A673 (cell line): ENCODE results near the gene XYLT2. TPM values are rescaled to one million over a fixed set of nuclear protein-coding genes. Genes with fewer than 3 reads are reported as not detected.

Experiments
- BruUV-seq: library from RNA; stranded (reverse); fragments of 400-500 nt; replicated peaks from 2 replicates; lab custom pipeline; 2021; lab: Mats Ljungman, UMichigan
- CTCF ChIA-PET: fragments of 300-600 bp; sonication (Branson Sonifier 250); formaldehyde crosslinking; loops from one replicate; lab custom pipeline; 2022; ENCODE audit warnings: antibody characterized with exemption; lab: Charles Lee
- POLR2A ChIA-PET: fragments of 300-600 bp; sonication (Branson Sonifier 250); formaldehyde crosslinking; loops from one replicate; lab custom pipeline; 2022; ENCODE audit warnings: antibody characterized with exemption; ENCODE audit not compliant: low non-redundant PET; lab: Charles Lee
- DNase-seq: peaks from one replicate; pipeline ENCODE4 v3.0.0-alpha.2; 2015; ENCODE audit warnings: low spot score
- H3K27ac ChIP-seq: fragments of 200-600 bp; sonication (generic); 2 replicates; pipeline ENCODE4 v1.5.1; 2016; ENCODE audit warnings: mixed run types, low read depth, mild to moderate bottlenecking, mixed read lengths, antibody characterized with exemption, low read length; ENCODE audit not compliant: poor library complexity, severe bottlenecking
- H3K27me3 ChIP-seq: fragments of 200-600 bp; sonication (generic); replicated peaks from 2 replicates; pipeline ENCODE4 v1.6.1; 2017; ENCODE audit warnings: mixed run types, low read depth, mild to moderate bottlenecking, mixed read lengths, antibody characterized with exemption, low read length; ENCODE audit not compliant: insufficient read depth, poor library complexity
- H3K36me3 ChIP-seq: fragments of 200-600 bp; sonication (generic); 2 replicates; pipeline ENCODE4 v1.6.1; 2016; ENCODE audit warnings: mixed run types, mild to moderate bottlenecking, mixed read lengths, antibody characterized with exemption, low read length; ENCODE audit not compliant: insufficient read depth, poor library complexity, severe bottlenecking
- H3K4me1 ChIP-seq: fragments of 200-600 bp; sonication (generic); 2 replicates; pipeline ENCODE4 v1.6.1; 2017; ENCODE audit warnings: mixed run types, mild to moderate bottlenecking, mixed read lengths, antibody characterized with exemption, low read length; ENCODE audit not compliant: insufficient read depth, poor library complexity, severe bottlenecking
- H3K4me3 ChIP-seq: fragments of 200-600 bp; sonication (generic); 2 replicates; pipeline ENCODE4 v1.5.1; 2016; ENCODE audit warnings: low read depth, mixed run types, mild to moderate bottlenecking, mixed read lengths, low read length; ENCODE audit not compliant: poor library complexity, severe bottlenecking
- H3K9me3 ChIP-seq: fragments of 200-600 bp; sonication (generic); 2 replicates; pipeline ENCODE4 v1.6.1; 2016; ENCODE audit warnings: mixed run types, low read depth, mild to moderate bottlenecking, mixed read lengths, antibody characterized with exemption, low read length; ENCODE audit not compliant: poor library complexity, severe bottlenecking
- CTCF ChIP-seq: fragments of 300-800, 200-600 bp; sonication (generic); conservative IDR thresholded peaks from 2 replicates; pipeline ENCODE4 v1.5.1; 2017; ENCODE audit warnings: low read depth, mild to moderate bottlenecking, antibody characterized with exemption, low read length, moderate library complexity, mixed read lengths
- EZH2 ChIP-seq: fragments of 200-600 bp; sonication (generic); IDR thresholded peaks from 2 replicates; pipeline ENCODE4 v1.6.1; 2017; ENCODE audit warnings: borderline replicate concordance, low read depth, mild to moderate bottlenecking, mixed read lengths, antibody characterized with exemption, low read length; ENCODE audit not compliant: poor library complexity, severe bottlenecking
- intact Hi-C: fragments of 100-400 bp; cut with micrococcal nuclease; formaldehyde crosslinking; loops from one replicate; pipeline ENCODE4 v1.10.0; 2022; ENCODE audit not compliant: unreplicated experiment
- total RNA-seq: library from RNA; stranded (reverse); gene quantifications from 2 replicates; pipeline ENCODE4 v1.2.3, GENCODE V29; 2021

Gene XYLT2
- total RNA-seq, 1 experiment from 2014 or later = 15.8 TPM

- TF ChIP-seq CTCF (no peak), EZH2 (no peak)
- H3K27me3 ChIP-seq = no peaks in the 10 kb centered on the region
- no peaks in the 10 kb centered on the region for H3K36me3 ChIP-seq
- POLR2A ChIA-PET = no interaction called here
- H3K27ac ChIP-seq = no peak overlapping the region
- no peaks in the 10 kb centered on the region for H3K9me3 ChIP-seq
- peaks cover 3% of the 10 kb centered on the region for H3K4me1 ChIP-seq
- CTCF ChIA-PET = no interaction called here
- BruUV-seq = no TSS peak
- no peak overlapping the region for H3K4me3 ChIP-seq
- intact Hi-C loops = no loop called here
- DNase-seq = no peak
Measured at GRCh38 chr17:50347894-50348291, 2.0 kb downstream of the XYLT2 start.

GRCh38 chr17:50348522-50349242 is 2.8 kb downstream of the XYLT2 start:
- H3K4me3 ChIP-seq = no peak overlapping the region
- H3K36me3 ChIP-seq = no peaks in the 10 kb centered on the region
- TF ChIP-seq EZH2 (no peak), CTCF (no peak)
- no peak for DNase-seq
- ChIA-PET CTCF (no interaction called here), POLR2A (no interaction called here)
- no peaks in the 10 kb centered on the region for H3K9me3 ChIP-seq
- intact Hi-C loops = no loop called here
- peaks cover 3% of the 10 kb centered on the region for H3K4me1 ChIP-seq
- no peaks in the 10 kb centered on the region for H3K27me3 ChIP-seq
- no peak overlapping the region for H3K27ac ChIP-seq
- no TSS peak for BruUV-seq

- no TSS peak for BruUV-seq
- POLR2A ChIA-PET = no interaction called here
- Histone ChIP-seq H3K27me3 (no peaks in the 10 kb centered on the region), H3K27ac (no peak overlapping the region), H3K36me3 (peaks cover 2% of the 10 kb centered on the region), H3K4me1 (peaks cover 3% of the 10 kb centered on the region), H3K9me3 (no peaks in the 10 kb centered on the region), H3K4me3 (no peak overlapping the region)
- CTCF ChIA-PET = no interaction called here
- intact Hi-C loops = no loop called here
- no peak for TF ChIP-seq EZH2
- no peak for TF ChIP-seq CTCF
- DNase-seq = no peak
Measured at GRCh38 chr17:50349243-50349600, 3.3 kb downstream of the XYLT2 start.
